HepG2 (cell line): ENCODE measurements around the gene ZNF669. TPM values are rescaled to one million over a fixed set of nuclear protein-coding genes. Genes with fewer than 3 reads are reported as not detected.

Source experiments
- BHLHE40 ChIP-seq: IDR thresholded peaks from 2 replicates; pipeline ENCODE4 v1.6.1; 2011; ENCODE audit warnings: low read length, improper control_type of control experiment
- CSRNP1 ChIP-seq: sonication (generic); formaldehyde crosslinking; IDR thresholded peaks from 2 replicates; pipeline ENCODE4 v1.8.1; 2023; ENCODE audit warnings: mild to moderate bottlenecking, missing genetic modification reagents
- EZH2 ChIP-seq: conservative IDR thresholded peaks from 2 replicates; pipeline ENCODE4 v1.6.1; 2012; ENCODE audit warnings: mild to moderate bottlenecking, low read depth, low read length, moderate library complexity
- FUBP1 ChIP-seq: sonication (generic); formaldehyde crosslinking; IDR thresholded peaks from 2 replicates; pipeline ENCODE4 v1.5.1; 2020; ENCODE audit warnings: missing genetic modification reagents, mild to moderate bottlenecking, borderline replicate concordance
- GLI4 ChIP-seq: sonication (generic); formaldehyde crosslinking; IDR thresholded peaks from 2 replicates; pipeline ENCODE4 v1.5.1; 2020; ENCODE audit warnings: missing genetic modification reagents, mild to moderate bottlenecking, moderate library complexity, borderline replicate concordance
- MED1 ChIP-seq: sonication (generic); formaldehyde crosslinking; IDR thresholded peaks from 2 replicates; pipeline ENCODE4 v1.4.0; 2020; ENCODE audit warnings: missing genetic modification reagents
- MNT ChIP-seq: fragments of 450-650 bp; IDR thresholded peaks from 2 replicates; pipeline ENCODE4 v1.6.1; 2016
- PHF8 ChIP-seq: sonication (generic); formaldehyde crosslinking; IDR thresholded peaks from 2 replicates; pipeline ENCODE4 v1.5.0; 2020; ENCODE audit warnings: missing genetic modification reagents
- SMARCE1 ChIP-seq: fragments of 450-650 bp; IDR thresholded peaks from 2 replicates; pipeline ENCODE4 v1.6.1; 2017; ENCODE audit warnings: borderline replicate concordance
- SOX6 ChIP-seq, 2 experiments: fragments of 450-650 bp in 1 of 2; sonication (generic) in 1 of 2; formaldehyde crosslinking in 1 of 2; IDR thresholded peaks; 2 replicates each; pipeline versions ENCODE4 v1.4.0 to v1.6.1; 2017 to 2020; ENCODE audit warnings: antibody characterized with exemption in 1 of 2, mild to moderate bottlenecking in 1 of 2, missing genetic modification reagents in 1 of 2
- TP53 ChIP-seq: sonication (generic); formaldehyde crosslinking; conservative IDR thresholded peaks from 2 replicates; pipeline ENCODE4 v1.4.0; 2020; ENCODE audit warnings: missing genetic modification reagents
- ZBTB2 ChIP-seq: sonication (generic); formaldehyde crosslinking; IDR thresholded peaks from 2 replicates; pipeline ENCODE4 v1.8.0; 2022; ENCODE audit warnings: low read depth, missing genetic modification reagents
- ZBTB20 ChIP-seq: sonication (generic); formaldehyde crosslinking; IDR thresholded peaks from 2 replicates; pipeline ENCODE4 v1.8.1; 2023; ENCODE audit warnings: missing genetic modification reagents, low read depth, mild to moderate bottlenecking, borderline replicate concordance
- ZBTB21 ChIP-seq: sonication (generic); formaldehyde crosslinking; IDR thresholded peaks from 2 replicates; pipeline ENCODE4 v1.4.0; 2020; ENCODE audit warnings: missing genetic modification reagents
- ZC3H13 ChIP-seq: sonication (generic); formaldehyde crosslinking; IDR thresholded peaks from 2 replicates; pipeline ENCODE4 v1.8.1; 2023; ENCODE audit warnings: mild to moderate bottlenecking, missing genetic modification reagents, moderate library complexity
- ZFP36 ChIP-seq: fragments of 150-350 bp; IDR thresholded peaks from 2 replicates; pipeline ENCODE4 v1.6.1; 2018; ENCODE audit warnings: borderline replicate concordance, low read length, low read depth; ENCODE audit not compliant: partially characterized antibody
- ZFP82 ChIP-seq: sonication (generic); formaldehyde crosslinking; IDR thresholded peaks from 2 replicates; pipeline ENCODE4 v1.5.1; 2020; ENCODE audit warnings: mild to moderate bottlenecking, missing genetic modification reagents, borderline replicate concordance
- ZNF335 ChIP-seq: sonication (generic); formaldehyde crosslinking; IDR thresholded peaks from 2 replicates; pipeline ENCODE4 v1.4.0; 2020; ENCODE audit warnings: missing genetic modification reagents
- ZNF44 ChIP-seq: sonication (generic); formaldehyde crosslinking; IDR thresholded peaks from 2 replicates; pipeline ENCODE4 v1.5.1; 2020; ENCODE audit warnings: mild to moderate bottlenecking, missing genetic modification reagents
- ZNF496 ChIP-seq: sonication (generic); formaldehyde crosslinking; IDR thresholded peaks from 2 replicates; pipeline ENCODE4 v1.8.1; 2023; ENCODE audit warnings: mild to moderate bottlenecking, moderate library complexity, missing genetic modification reagents; ENCODE audit not compliant: insufficient replicate concordance
- ZNF639 ChIP-seq: conservative IDR thresholded peaks from 2 replicates; pipeline ENCODE4 v1.6.1; 2018; ENCODE audit warnings: missing genetic modification reagents
- ZSCAN20 ChIP-seq: sonication (generic); formaldehyde crosslinking; IDR thresholded peaks from 2 replicates; pipeline ENCODE4 v1.4.0; 2020; ENCODE audit warnings: missing genetic modification reagents, mild to moderate bottlenecking, borderline replicate concordance
- polyA plus RNA-seq, 8 experiments: library from polyadenylated mRNA; depleted of rRNA in 3 of 8; stranded (reverse) in 7 of 8; unstranded in 1 of 8; fragments of >200 nt; fragmentation: Illumina TruSeq in 4 of 8; extraction: Trizol in 4 of 8; gene quantifications; 2 replicates each; pipeline versions ENCODE4 v1.2.1 to v1.2.3, GENCODE V29; 2011 to 2016; ENCODE audit warnings: low read depth in 4 of 8, missing spikeins in 1 of 8, mixed read lengths in 1 of 8; ENCODE audit not compliant: insufficient read depth in 1 of 8
- total RNA-seq, 5 experiments: library from RNA; depleted of rRNA; stranded (reverse); fragments of >200 nt; fragmentation: Illumina TruSeq; extraction: Trizol; gene quantifications; 2 replicates each; pipeline ENCODE4 v1.2.3, GENCODE V29; 2016; ENCODE audit warnings: low read depth in 1 of 5

ZNF669 gene
- total and polyA plus RNA-seq, 2 of the 13 experiments (the other 11 are each of a cell fraction or from before 2014, with no cell fraction given) = 3.1 to 14.6 TPM

GRCh38 chr1:247079141-247079874, 24.8 kb downstream of the ZNF669 start (continued):
- TF ChIP-seq MNT (peak; percentile 42; the same call in 1 of the 2 replicates), MED1 (CRISPR knock-in tag) (peak; percentile 84), ZBTB2 (CRISPR knock-in tag) (no peak), ZNF496 (CRISPR knock-in tag) (no peak), ZBTB20 (no peak), ZFP82 (CRISPR knock-in tag) (no peak), CSRNP1 (CRISPR knock-in tag) (0 out of 2 replicates have a peak, but pooled peaks have one; percentile 39), SMARCE1 (no peak), BHLHE40 (no peak), ZBTB21 (CRISPR knock-in tag) (peak; percentile 66; the same call in 1 of the 2 replicates), EZH2 (no peak), ZNF639 (CRISPR knock-in tag) (0 out of 2 replicates have a peak, but pooled peaks have one; percentile 21), PHF8 (CRISPR knock-in tag) (no peak), TP53 (CRISPR knock-in tag) (no peak), GLI4 (no peak), SOX6 (IDR thresholded peaks at IDR 0.05) (no peak), SOX6 (CRISPR knock-in tag; IDR thresholded peaks at IDR 0.05) (peak; percentile 83), FUBP1 (CRISPR knock-in tag) (no peak), ZSCAN20 (CRISPR knock-in tag) (no peak), ZNF335 (CRISPR knock-in tag) (no peak), ZFP36 (no peak), ZC3H13 (CRISPR knock-in tag) (no peak), ZNF44 (no peak)
